Measurements from ENCODE around the gene SLC6A6.
A peak's percentile ranks its signal among the peaks of the same experiment; 100 is the strongest.

SLC6A6 gene

GRCh38 chr3:14488286-14489041 lies 86.1 kb downstream of the SLC6A6 start:
- H3K9ac ChIP-seq (ENCODE audit: insufficient read length, low read depth): no peak overlapping the region
- peaks cover 65% of the 10 kb centered on the region for H3K36me3 ChIP-seq (ENCODE audit: insufficient read depth, insufficient read length, low read length)
- H3K4me3 ChIP-seq (ENCODE audit: insufficient read length, low read depth): no peak overlapping the region
- TF ChIP-seq ZNF274 (IDR thresholded peaks at IDR 0.05; ENCODE audit: low read depth, low read length) (no peak), YY1 (IDR thresholded peaks at IDR 0.05; ENCODE audit: insufficient read depth, insufficient read length) (no peak), SUZ12 (IDR thresholded peaks at IDR 0.05; ENCODE audit: extremely low read depth, insufficient read depth, insufficient read length) (no peak)
- peaks cover 7% of the 10 kb centered on the region for H3K4me1 ChIP-seq (ENCODE audit: insufficient read depth, insufficient read length)
- no peaks in the 10 kb centered on the region for H3K9me3 ChIP-seq (ENCODE audit: insufficient read depth, low read length)
- no peaks in the 10 kb centered on the region for H3K27me3 ChIP-seq (ENCODE audit: insufficient read depth, insufficient read length)
- DNase-seq (ENCODE audit: low read depth, low spot score): no peak

- H3K36me3 ChIP-seq (ENCODE audit: insufficient read depth, insufficient read length, low read length): peaks cover 54% of the 10 kb centered on the region
- H3K4me1 ChIP-seq (ENCODE audit: insufficient read depth, insufficient read length): peaks cover 7% of the 10 kb centered on the region
- DNase-seq (ENCODE audit: low read depth, low spot score): no peak
- no peaks in the 10 kb centered on the region for H3K27me3 ChIP-seq (ENCODE audit: insufficient read depth, insufficient read length)
- no peak for TF ChIP-seq YY1 (IDR thresholded peaks at IDR 0.05; ENCODE audit: insufficient read depth, insufficient read length)
- TF ChIP-seq ZNF274 (IDR thresholded peaks at IDR 0.05; ENCODE audit: low read depth, low read length): no peak
- TF ChIP-seq SUZ12 (IDR thresholded peaks at IDR 0.05; ENCODE audit: extremely low read depth, insufficient read depth, insufficient read length): no peak
- H3K9me3 ChIP-seq (ENCODE audit: insufficient read depth, low read length): no peaks in the 10 kb centered on the region
- H3K4me3 ChIP-seq (ENCODE audit: insufficient read length, low read depth): no peak overlapping the region
- no peak overlapping the region for H3K9ac ChIP-seq (ENCODE audit: insufficient read length, low read depth)
These were observed 87.2 kb downstream of the SLC6A6 start for GRCh38 chr3:14489641-14490040.

DNA sequence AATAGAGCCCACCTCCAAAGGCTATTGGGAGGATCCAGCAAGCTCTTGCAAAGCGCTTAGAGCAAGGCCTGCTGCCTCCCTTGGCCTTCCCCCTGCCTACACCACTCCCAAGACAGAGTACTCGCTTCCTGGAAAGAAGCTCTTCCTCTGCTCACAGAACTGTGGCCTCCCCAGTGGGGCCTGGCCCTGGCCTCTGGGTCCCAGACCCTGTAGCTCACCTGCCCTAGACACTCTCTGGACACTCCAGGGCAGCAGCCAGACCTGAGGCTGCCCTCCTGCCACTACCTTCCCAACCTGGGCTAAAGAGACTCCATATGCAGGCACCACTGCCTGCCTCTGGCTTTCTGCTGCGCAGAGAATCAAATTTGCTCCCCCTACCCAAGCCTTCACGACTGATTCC lies 87.8 kb downstream of the SLC6A6 start:
- peaks cover 10% of the 10 kb centered on the region for H3K4me1 ChIP-seq (ENCODE audit: insufficient read depth, insufficient read length)
- H3K4me3 ChIP-seq (ENCODE audit: insufficient read length, low read depth): no peak overlapping the region
- H3K9ac ChIP-seq (ENCODE audit: insufficient read length, low read depth): peak overlapping the region; percentile 2
- no peaks in the 10 kb centered on the region for H3K9me3 ChIP-seq (ENCODE audit: insufficient read depth, low read length)
- peaks cover 49% of the 10 kb centered on the region for H3K36me3 ChIP-seq (ENCODE audit: insufficient read depth, insufficient read length, low read length)
- TF ChIP-seq YY1 (IDR thresholded peaks at IDR 0.05; ENCODE audit: insufficient read depth, insufficient read length): no peak
- no peak for TF ChIP-seq ZNF274 (IDR thresholded peaks at IDR 0.05; ENCODE audit: low read depth, low read length)
- no peak for TF ChIP-seq SUZ12 (IDR thresholded peaks at IDR 0.05; ENCODE audit: extremely low read depth, insufficient read depth, insufficient read length)
- no peak for DNase-seq (ENCODE audit: low read depth, low spot score)
- H3K27me3 ChIP-seq (ENCODE audit: insufficient read depth, insufficient read length): no peaks in the 10 kb centered on the region

DNA sequence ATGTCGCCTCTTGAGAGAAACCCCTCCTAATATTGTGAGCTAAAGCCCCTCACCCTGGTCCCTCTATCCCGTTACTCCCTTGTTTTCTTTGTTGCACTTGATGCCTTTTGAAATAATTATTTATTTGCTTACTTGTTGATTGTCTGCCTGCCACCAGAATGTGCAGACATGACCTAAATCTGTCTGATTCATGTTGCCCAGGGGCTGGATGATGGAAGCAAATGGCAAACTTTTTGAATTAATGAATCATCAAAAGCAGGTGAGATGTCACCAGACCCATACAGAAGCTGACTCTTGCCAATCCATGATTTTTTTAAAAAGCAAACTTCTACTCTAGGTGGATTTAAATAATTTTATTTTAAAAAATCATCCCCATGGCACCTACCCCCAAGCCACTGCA lies 88.4 kb downstream of the SLC6A6 start:
- no peak overlapping the region for H3K4me3 ChIP-seq (ENCODE audit: insufficient read length, low read depth)
- H3K27me3 ChIP-seq (ENCODE audit: insufficient read depth, insufficient read length): no peaks in the 10 kb centered on the region
- peaks cover 43% of the 10 kb centered on the region for H3K36me3 ChIP-seq (ENCODE audit: insufficient read depth, insufficient read length, low read length)
- no peak for DNase-seq (ENCODE audit: low read depth, low spot score)
- H3K9me3 ChIP-seq (ENCODE audit: insufficient read depth, low read length): no peaks in the 10 kb centered on the region
- H3K4me1 ChIP-seq (ENCODE audit: insufficient read depth, insufficient read length): peaks cover 7% of the 10 kb centered on the region
- no peak overlapping the region for H3K9ac ChIP-seq (ENCODE audit: insufficient read length, low read depth)
- TF ChIP-seq YY1 (IDR thresholded peaks at IDR 0.05; ENCODE audit: insufficient read depth, insufficient read length) (no peak), SUZ12 (IDR thresholded peaks at IDR 0.05; ENCODE audit: extremely low read depth, insufficient read depth, insufficient read length) (no peak), ZNF274 (IDR thresholded peaks at IDR 0.05; ENCODE audit: low read depth, low read length) (no peak)

DNA sequence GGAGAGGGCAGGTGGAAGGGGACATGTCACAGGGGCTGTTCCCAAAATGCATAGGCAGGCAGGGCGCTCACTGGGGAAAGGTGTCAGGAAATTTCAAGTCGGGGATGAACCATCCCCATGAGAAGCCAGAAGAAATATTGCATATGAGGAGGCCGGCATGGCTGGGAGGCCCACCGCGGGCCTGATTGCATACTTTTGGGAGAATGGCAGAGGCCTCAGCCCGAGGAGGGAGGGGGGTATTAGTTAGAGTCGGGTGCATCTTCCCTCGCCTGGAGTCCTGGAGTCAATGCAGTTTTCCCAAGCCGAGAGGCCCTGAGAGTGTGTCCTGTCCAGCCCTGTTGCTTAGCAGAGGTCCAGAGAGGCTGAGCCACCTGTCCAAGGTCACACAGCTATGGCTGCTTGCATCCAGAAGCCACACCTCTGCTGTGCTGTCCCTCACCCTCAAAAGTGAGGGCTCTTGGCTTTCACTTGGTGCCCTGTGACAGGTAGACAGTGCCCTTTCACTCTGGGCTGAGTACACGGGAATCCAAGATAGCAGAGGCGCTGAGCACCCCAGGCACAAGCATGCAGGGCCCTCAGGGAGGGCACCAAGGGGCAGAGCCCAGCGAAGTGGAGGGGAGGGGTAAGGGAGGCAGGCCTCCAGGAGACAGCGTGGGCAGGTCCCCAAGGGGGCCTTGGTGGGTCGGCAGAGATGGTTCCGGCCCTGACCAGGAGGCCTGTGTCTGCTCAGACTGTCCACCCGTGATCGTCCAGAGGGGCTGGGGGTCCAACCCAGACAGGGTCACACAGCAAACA lies 89.2 kb downstream of the SLC6A6 start:
- TF ChIP-seq SUZ12 (IDR thresholded peaks at IDR 0.05; ENCODE audit: extremely low read depth, insufficient read depth, insufficient read length) (no peak), ZNF274 (IDR thresholded peaks at IDR 0.05; ENCODE audit: low read depth, low read length) (no peak), YY1 (IDR thresholded peaks at IDR 0.05; ENCODE audit: insufficient read depth, insufficient read length) (no peak)
- peaks cover 7% of the 10 kb centered on the region for H3K4me1 ChIP-seq (ENCODE audit: insufficient read depth, insufficient read length)
- DNase-seq (ENCODE audit: low read depth, low spot score): no peak

GRCh38 chr3:14492948-14493881 lies 90.8 kb downstream of the SLC6A6 start:
- Histone ChIP-seq H3K4me3 (ENCODE audit: insufficient read length, low read depth) (no peak overlapping the region), H3K9ac (ENCODE audit: insufficient read length, low read depth) (no peak overlapping the region)
- TF ChIP-seq ZNF274 (IDR thresholded peaks at IDR 0.05; ENCODE audit: low read depth, low read length): no peak
- no peak for TF ChIP-seq SUZ12 (IDR thresholded peaks at IDR 0.05; ENCODE audit: extremely low read depth, insufficient read depth, insufficient read length)
- TF ChIP-seq YY1 (IDR thresholded peaks at IDR 0.05; ENCODE audit: insufficient read depth, insufficient read length): no peak

More for the DNA sequence above, 89.2 kb downstream of the SLC6A6 start:
- Histone ChIP-seq H3K27me3 (ENCODE audit: insufficient read depth, insufficient read length) (no peaks in the 10 kb centered on the region), H3K36me3 (ENCODE audit: insufficient read depth, insufficient read length, low read length) (peaks cover 36% of the 10 kb centered on the region), H3K9me3 (ENCODE audit: insufficient read depth, low read length) (no peaks in the 10 kb centered on the region), H3K9ac (ENCODE audit: insufficient read length, low read depth) (no peak overlapping the region), H3K4me3 (ENCODE audit: insufficient read length, low read depth) (no peak overlapping the region)

More at GRCh38 chr3:14492948-14493881, 90.8 kb downstream of the SLC6A6 start:
- peaks cover 7% of the 10 kb centered on the region for H3K4me1 ChIP-seq (ENCODE audit: insufficient read depth, insufficient read length)
- no peaks in the 10 kb centered on the region for H3K27me3 ChIP-seq (ENCODE audit: insufficient read depth, insufficient read length)
- peaks cover 19% of the 10 kb centered on the region for H3K36me3 ChIP-seq (ENCODE audit: insufficient read depth, insufficient read length, low read length)
- no peak for DNase-seq (ENCODE audit: low read depth, low spot score)
- no peaks in the 10 kb centered on the region for H3K9me3 ChIP-seq (ENCODE audit: insufficient read depth, low read length)
